ENCODE data around the gene HOTAIR. TPM values are rescaled to one million over a fixed set of nuclear protein-coding genes. Genes with fewer than 3 reads are reported as not detected.
A peak's percentile ranks its signal among the peaks of the same experiment; 100 is the strongest.

Gene HOTAIR
- total RNA-seq, 1 donor from 2014 or later, result not detected

DNA sequence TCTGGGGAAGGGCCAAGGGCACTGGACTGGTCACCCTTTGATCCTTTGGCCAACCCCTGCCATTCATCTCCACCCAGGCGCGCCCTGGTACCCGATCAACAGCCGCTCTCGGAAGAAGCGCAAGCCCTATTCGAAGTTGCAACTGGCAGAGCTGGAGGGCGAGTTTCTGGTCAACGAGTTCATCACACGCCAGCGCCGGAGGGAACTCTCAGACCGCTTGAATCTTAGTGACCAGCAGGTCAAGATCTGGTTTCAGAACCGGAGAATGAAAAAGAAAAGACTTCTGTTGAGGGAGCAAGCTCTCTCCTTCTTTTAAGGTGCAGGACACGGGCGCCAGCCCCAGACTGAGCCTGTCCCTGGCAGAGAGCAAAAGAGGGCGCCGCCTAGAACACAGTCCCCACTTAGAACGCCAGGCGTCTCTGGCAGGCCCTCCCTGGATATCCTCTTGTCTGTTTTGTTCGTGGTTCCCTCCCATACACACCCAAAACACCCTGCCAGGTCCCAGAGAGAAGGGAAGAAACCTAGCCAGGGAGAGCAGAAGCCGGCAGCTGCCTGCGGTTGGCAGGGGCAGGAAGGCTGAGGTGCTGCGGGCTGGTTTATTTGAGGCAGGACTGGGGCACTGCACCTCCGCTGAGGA, 18.4 kb downstream of the HOTAIR start:
- Mint-ChIP-seq H3K4me1 (ENCODE audit: low read depth) (no peaks in the 10 kb centered on the region), H3K27me3 (peaks cover 97% of the 10 kb centered on the region), H3K9me3 (ENCODE audit: low read depth) (no peaks in the 10 kb centered on the region), H3K36me3 (ENCODE audit: insufficient read depth) (no peaks in the 10 kb centered on the region), H3K4me3 (ENCODE audit: low read depth) (no peak overlapping the region), H3K27ac (no peak overlapping the region)
- DNase-seq (ENCODE audit: low spot score, unreplicated experiment), result no peak
- TF ChIP-seq, protein P1, sequence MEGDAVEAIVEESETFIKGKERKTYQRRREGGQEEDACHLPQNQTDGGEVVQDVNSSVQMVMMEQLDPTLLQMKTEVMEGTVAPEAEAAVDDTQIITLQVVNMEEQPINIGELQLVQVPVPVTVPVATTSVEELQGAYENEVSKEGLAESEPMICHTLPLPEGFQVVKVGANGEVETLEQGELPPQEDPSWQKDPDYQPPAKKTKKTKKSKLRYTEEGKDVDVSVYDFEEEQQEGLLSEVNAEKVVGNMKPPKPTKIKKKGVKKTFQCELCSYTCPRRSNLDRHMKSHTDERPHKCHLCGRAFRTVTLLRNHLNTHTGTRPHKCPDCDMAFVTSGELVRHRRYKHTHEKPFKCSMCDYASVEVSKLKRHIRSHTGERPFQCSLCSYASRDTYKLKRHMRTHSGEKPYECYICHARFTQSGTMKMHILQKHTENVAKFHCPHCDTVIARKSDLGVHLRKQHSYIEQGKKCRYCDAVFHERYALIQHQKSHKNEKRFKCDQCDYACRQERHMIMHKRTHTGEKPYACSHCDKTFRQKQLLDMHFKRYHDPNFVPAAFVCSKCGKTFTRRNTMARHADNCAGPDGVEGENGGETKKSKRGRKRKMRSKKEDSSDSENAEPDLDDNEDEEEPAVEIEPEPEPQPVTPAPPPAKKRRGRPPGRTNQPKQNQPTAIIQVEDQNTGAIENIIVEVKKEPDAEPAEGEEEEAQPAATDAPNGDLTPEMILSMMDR (IDR thresholded peaks at IDR 0.05; ENCODE audit: unreplicated experiment), result no peak

DNA sequence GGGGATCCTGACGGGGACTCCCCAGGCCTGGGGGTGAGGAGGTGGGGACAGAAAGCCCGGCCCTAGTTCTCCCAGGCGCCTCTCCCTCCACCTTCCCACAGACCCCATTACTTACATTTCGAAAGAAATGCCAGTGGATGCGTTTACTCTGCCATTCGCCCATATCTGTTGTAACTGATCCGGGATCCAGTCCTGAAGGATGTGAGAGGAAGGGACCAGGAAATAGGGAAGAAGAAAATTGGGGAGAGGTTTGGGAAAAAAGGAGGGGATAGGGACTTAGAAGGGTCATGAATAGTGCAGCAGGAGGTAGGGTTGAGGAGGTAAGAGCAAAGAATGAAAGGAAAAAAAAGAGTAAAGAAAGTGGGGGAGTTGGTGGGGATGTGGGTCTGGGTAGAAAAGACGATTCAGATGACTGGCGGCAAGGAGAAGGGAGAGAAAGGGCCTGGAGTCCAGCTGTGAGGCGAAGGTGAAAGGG, 18.9 kb downstream of the HOTAIR start:
- no peak for DNase-seq (ENCODE audit: low spot score, unreplicated experiment)
- Mint-ChIP-seq H3K27ac (no peak overlapping the region), H3K4me3 (ENCODE audit: low read depth) (no peak overlapping the region), H3K4me1 (ENCODE audit: low read depth) (no peaks in the 10 kb centered on the region), H3K27me3 (peaks cover 97% of the 10 kb centered on the region), H3K9me3 (ENCODE audit: low read depth) (no peaks in the 10 kb centered on the region), H3K36me3 (ENCODE audit: insufficient read depth) (no peaks in the 10 kb centered on the region)
- TF ChIP-seq, protein P1 (IDR thresholded peaks at IDR 0.05; ENCODE audit: unreplicated experiment), result no peak

DNA sequence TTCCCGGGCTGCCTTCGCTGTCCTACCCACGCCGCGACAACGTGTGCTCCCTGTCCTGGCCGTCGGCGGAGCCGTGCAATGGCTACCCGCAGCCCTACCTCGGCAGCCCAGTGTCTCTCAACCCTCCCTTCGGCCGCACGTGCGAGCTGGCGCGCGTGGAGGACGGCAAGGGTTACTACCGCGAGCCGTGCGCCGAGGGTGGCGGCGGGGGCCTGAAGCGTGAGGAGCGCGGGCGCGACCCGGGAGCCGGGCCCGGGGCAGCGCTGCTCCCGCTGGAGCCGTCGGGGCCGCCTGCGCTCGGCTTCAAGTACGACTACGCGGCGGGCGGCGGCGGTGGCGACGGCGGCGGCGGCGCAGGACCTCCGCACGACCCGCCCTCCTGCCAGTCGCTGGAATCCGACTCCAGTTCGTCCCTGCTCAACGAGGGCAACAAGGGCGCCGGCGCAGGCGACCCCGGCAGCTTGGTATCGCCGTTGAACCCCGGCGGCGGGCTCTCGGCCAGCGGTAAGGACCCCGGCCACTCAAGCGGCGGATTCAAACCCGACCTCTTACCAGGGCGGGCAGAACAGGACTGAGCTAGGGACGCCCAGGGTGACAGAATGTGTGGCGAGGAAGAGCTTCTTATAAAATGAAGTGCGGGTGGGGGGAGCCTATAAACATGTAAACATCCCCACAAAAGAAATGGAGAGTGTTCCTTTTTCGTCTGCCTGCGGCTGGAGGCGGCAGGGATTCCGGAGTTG, 19.5 kb downstream of the HOTAIR start:
- Mint-ChIP-seq H3K4me3 (ENCODE audit: low read depth) (no peak overlapping the region), H3K27ac (no peak overlapping the region), H3K9me3 (ENCODE audit: low read depth) (no peaks in the 10 kb centered on the region), H3K27me3 (peaks cover 97% of the 10 kb centered on the region), H3K36me3 (ENCODE audit: insufficient read depth) (no peaks in the 10 kb centered on the region), H3K4me1 (ENCODE audit: low read depth) (no peaks in the 10 kb centered on the region)
- DNase-seq (ENCODE audit: low spot score, unreplicated experiment), result no peak
- TF ChIP-seq, protein P1 (IDR thresholded peaks at IDR 0.05; ENCODE audit: unreplicated experiment), result no peak

DNA sequence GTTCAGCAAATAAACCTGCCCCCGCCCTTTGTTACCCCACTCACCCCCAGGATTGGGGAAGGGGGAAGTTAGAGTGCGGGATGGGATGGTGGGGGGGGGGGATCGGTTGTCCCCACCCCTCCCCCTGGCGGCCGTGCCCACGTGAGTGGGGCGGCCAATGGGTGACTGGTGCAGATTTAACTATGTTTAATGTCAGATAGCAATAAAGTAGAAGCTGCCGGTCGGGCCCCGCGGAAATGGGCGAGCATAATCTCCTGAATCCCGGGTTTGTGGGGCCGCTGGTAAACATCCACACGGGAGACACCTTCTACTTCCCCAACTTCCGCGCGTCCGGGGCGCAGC, 20.1 kb downstream of the HOTAIR start, which contains the start of gene HOXC12:
HOXC12 (plus strand) TSS at position 210 of the 342 bp plus-strand sequence; CDS start at position 237, 27 bp downstream.
- TF ChIP-seq, protein P1 (IDR thresholded peaks at IDR 0.05; ENCODE audit: unreplicated experiment), result no peak
- peaks cover 97% of the 10 kb centered on the region for H3K27me3 Mint-ChIP-seq
- no peak within 1 kb of the TSS for H3K4me3 Mint-ChIP-seq (ENCODE audit: low read depth)
- H3K4me1 Mint-ChIP-seq (ENCODE audit: low read depth), result no peaks in the 10 kb centered on the region
- H3K9me3 Mint-ChIP-seq (ENCODE audit: low read depth), result no peaks in the 10 kb centered on the region
- no peaks in the 10 kb centered on the region for H3K36me3 Mint-ChIP-seq (ENCODE audit: insufficient read depth)
- DNase-seq (ENCODE audit: low spot score, unreplicated experiment), result no peak
- H3K27ac Mint-ChIP-seq, result peak within 1 kb of the TSS; percentile 56

DNA sequence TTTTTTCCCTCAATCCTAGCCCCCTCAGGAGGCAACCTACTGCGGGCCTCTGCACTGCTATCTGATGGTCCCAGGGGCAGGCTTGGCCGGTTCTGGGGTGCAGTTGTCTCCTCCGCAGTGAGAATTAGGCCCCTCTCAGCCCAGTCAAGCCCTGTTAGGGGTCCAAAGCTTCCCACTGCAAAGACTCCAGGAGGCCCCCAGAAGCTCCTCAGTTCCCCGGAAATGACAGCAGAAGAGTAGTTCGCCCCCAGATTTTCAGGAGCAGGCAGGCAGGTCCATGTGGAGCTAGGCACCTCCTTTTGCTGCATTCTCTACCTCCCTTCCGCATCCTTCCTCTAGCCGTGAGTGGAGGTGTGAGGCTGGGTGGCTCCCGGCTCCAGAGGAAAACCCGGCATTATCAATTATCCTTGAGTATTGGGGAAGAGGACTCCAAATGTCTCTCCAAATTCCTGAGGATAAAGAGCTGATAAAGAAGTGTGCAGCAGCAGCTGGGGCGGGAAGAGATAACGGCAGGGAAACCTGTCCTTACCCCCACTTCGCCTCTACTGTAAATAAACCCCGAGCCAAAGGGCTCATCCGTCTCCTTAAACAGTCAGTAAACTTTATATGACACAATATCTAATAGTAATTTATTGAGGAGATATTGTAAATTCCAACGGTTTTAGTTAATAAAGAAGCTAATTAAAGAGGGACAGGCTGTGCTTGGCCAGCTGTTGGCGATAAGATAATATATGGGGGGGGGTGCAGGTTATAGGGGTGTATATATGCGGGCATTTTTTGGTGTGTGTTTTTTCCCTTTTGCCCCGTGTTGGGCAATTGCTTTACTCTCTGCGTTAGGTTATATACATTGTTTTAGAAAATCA, 20.7 kb downstream of the HOTAIR start:
- no peak overlapping the region for H3K4me3 Mint-ChIP-seq (ENCODE audit: low read depth)
- DNase-seq (ENCODE audit: low spot score, unreplicated experiment), result no peak
- peak overlapping the region; percentile 56 for H3K27ac Mint-ChIP-seq
- H3K36me3 Mint-ChIP-seq (ENCODE audit: insufficient read depth), result no peaks in the 10 kb centered on the region
- no peaks in the 10 kb centered on the region for H3K9me3 Mint-ChIP-seq (ENCODE audit: low read depth)
- peaks cover 97% of the 10 kb centered on the region for H3K27me3 Mint-ChIP-seq
- TF ChIP-seq, protein P1 (IDR thresholded peaks at IDR 0.05; ENCODE audit: unreplicated experiment), result no peak
- H3K4me1 Mint-ChIP-seq (ENCODE audit: low read depth), result no peaks in the 10 kb centered on the region

All from progenitor cell of endocrine pancreas (in vitro differentiated cells).